Stimulated activated CD4-positive, alpha-beta T cell treated with anti-CD3 and anti-CD28 coated beads, Interleukin-1b, Interleukin-23, amount 100 ng/mL, for 4 hours (primary cell): Measurements from ENCODE around the gene TRAPPC2L.
"Not testable (repeated sequence)": the region's sequence is repeated elsewhere in the genome, so short reads cannot be mapped to it uniquely, and the experiment has no call there.

ENCODE experiments used
- DNase-seq, 2 donors: peaks; one replicate each; pipeline ENCODE4 v3.0.0-alpha.2; 2020; ENCODE audit warnings: low read depth in 2 of 2

Gene TRAPPC2L

DNA sequence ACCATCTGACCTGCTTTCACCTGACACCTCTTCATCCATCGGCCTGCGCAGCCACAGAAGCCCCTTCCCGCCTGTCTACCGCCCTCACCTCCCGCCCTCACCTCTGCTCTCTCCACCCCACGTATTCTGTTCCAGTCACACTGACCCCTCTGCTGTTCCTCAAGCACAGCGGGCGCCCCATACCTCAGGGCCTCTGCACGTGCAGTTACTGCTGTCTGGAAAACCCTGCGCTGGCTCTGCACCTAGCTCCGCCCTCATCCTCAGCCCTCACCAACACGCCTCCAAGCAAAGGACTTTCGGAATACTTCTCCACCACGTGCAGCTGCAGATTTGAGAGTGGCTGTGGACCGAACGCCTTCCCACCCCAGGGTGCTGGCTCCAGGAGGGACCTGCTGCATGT, 34.2 kb downstream of the TRAPPC2L start:
- no peak for DNase-seq

DNA sequence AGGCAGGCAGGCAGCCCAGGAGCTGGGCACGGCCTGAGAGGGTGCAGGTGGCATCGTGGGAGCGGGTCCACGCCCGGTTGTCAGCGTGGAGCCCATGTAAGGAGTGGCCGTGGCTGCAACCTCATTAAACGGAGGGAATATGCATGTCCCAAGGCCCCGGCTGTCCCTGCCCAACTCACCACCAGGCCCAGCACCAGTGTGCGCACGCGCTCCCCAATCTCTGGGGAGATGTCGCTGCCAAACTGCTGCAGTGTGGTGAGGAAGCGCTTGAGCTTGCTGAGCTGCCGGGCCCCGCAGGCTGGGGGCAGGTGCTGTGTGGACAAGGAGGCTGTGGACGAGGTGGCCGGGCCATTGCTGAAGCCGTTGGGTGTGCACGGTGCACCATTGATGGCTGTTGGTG, 35.1 kb downstream of the TRAPPC2L start:
- no peak for DNase-seq

DNA sequence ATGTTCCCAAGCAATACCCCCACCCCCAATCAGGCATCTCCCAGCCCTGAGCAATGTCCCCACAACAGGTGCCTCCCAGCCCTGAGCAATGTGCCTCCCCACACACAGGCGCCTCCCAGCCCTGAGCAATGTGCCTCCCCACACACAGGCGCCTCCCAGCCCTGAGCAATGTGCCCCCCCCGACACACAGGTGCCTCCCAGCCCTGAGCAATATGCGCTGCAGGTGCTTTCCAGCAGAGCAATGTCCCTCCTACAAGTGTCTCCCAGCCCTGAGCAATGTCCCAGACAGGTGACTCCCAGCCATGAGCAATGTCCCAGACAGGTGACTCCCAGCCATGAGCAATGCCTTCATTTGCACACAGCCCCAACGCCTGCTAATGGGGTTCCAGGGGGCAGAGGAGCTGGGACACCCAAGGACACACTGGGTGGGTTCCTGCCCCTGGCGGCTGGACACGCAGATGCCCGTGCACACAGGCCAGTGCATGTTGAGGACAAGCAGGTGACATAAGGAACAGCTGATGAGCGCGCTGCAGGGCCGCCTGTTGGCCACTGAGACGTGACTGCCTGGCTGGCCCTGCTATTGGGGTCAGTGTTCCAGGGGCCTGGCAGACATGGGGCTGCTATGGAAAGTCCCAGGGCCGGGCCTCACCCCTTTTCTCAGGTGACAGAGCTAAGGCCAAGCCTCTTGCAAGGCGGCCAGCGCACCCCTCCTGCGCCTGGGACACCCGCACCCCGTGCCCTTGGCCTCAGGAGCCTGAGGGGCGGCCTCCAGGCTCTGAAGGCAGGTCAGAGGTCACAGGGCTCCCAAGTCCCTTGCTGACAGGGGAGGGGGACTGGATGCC, 36.4 kb downstream of the TRAPPC2L start:
- DNase-seq: no peak

DNA sequence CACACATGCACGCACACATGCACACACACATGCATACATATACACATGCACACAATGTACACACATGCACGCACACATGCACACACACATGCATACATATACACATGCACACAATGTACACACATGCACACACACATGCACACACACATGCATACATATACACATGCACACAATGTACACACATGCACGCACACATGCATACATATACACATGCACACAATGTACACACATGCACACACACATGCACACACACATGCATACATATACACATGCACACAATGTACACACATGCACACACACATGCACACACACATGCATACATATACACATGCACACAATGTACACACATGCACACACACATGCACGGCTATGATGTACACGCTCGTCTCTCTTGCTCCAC, 37.3 kb downstream of the TRAPPC2L start:
- DNase-seq: not testable (repeated sequence)

DNA sequence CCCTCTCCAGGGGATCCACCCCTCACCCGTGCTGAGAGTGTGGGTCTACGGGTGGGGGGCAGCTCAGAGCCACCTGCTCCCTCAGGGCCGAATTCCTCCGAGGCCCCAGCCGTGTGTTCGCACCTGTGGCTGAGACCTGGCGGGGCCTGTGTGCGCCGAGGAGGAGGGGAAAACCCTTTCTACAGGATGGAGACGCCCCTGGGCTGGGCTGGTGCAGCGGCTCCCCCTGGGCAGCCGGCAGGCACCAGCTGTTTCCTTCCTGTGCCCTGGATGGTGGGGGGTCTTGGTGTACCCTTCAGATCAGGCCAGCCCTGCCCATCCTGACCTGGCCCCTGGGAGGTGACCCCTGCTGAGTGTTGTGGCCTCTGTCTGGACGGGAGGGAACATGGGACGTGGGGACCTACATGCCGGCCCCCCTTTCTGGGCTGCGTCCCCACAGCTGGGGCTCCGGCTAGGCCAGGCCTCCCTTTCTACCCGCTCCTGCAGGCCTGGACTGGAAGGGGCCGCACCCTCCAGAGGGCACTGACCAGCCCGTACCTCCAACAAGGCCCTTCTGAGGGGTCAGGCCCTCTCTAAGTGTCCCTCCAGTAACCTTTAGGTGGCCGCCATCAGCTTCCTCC, 37.9 kb downstream of the TRAPPC2L start:
- DNase-seq: no peak

DNA sequence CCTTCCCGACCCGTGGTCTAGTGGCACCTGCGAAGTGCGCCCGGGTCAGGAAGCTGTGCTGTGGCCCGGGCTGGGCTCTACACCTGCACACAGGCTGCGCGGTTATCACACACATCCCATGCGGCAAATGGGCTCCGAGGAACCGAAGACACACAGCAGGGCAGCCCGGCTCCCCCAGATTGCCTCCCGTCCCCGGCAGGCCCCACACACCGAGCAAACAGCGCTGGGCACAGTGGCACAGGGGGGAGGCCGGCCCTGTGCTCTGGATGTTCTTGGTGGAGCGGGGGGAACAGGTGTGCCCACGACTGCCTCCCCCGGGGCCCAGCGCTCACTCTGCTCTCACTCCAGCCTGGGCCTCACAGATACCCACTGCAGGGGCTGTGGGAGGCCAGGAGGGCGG, 38.4 kb downstream of the TRAPPC2L start:
- DNase-seq: no peak

DNA sequence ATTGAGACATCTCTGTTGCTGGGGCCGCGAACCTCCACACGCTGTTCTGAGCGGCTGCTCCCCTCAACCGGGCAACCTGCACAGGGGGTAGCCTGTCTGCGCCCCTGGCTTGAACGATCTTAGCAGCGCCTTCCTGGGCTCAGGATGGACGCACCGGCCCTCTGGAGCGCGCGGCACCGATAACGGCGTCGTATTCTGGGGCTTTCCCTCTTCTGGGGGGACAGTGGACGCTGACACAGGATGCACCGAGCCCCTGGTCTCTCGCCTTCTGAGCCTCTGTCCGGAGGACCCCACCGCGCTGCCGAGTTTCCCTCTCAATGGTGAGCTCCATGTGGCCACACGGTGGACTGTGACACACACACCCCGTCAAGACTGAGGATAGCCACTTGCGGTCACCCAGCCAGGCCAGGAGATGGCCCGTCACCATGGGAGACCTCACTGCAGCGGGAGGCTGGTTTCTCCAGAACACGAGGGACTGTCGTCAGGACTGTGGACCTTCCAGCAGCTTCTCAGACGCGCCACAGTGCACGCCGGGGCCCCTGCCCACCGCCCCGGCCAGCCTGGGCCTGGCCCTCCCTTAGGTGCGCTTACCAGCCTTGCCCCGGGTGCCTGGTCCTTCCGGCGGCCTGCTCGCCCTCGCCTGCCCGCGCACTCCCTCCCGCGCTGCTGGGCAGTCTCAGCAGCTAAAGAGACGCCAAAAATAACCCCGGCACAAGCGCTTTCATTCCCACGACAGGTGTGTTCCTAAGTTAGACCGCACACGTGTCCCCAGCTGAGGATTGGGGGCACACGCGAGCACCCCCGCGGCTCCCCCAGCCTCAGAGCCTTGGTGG, 39.5 kb downstream of the TRAPPC2L start:
- no peak for DNase-seq

DNA sequence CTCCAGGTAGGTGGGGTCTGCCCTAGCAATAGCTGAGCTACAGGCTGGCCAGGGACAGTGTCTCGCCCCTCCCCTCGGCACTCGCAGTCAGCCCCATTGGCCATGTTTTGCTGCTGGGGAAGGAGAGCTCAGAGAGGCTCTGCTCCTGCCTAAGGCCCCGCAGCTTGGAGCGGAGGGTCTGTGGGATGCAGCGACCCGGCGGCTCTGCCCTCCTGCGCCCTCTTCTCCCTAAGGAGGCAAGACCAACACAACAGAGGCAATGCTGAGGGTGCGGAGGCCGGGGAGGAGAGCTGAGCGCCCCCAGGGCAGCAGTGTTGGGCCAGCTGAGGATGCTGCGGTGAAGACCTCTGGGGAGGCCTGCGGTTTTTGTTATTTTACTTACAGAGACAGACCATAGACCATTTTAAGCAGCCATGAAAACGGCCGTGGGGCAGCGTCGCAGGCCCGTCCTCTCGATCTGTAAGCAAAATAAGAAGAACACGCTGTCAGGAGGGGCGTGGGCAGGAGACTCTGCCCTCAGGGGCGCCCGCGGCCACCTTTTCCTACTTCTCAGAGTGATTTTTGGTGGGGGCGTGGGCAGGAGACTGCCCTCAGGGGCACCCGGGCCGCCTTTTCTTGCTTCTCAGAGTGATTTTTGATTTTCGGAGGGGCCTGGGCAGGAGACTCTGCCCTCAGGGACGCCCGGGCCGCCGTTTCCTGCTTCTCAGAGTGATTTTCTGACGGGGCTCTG, 40.9 kb downstream of the TRAPPC2L start:
- no peak for DNase-seq

DNA sequence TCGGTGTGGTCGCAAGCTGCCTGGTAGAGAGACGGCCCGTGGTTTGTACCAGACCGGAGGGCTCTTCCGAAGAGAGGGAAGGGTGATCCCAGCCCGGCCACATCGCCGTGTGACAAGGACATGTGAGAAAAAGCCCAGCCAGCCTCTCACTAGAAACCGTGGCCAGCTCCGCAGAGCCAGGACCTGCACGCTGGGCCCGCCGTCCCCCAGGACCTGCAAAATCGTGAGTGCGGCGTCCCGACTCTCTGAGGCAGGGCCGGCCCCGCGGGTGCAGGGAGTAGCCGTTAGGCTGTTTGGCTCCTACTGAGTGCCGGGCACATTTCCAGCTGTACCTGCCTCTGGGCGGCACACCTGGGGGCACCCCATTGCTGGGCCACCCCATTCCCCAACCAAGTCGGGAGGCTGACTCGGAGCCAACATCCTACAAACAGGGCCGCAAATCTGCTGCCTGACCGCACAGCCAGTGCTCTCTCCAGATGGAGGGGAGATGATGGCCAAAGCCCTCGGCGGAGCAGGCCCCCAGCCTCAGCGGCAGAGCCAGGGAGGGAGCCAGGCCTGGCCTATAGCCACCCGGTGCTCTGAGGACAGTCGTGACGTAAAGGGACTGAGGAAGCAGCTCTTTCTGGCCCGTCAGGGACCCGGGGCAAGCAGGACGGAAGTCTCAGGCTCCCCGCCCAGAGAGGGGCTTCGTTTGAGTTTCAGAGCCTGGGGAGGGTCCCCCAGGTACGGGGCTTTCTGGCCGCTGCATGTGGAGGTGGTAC, 43.2 kb downstream of the TRAPPC2L start:
- no peak for DNase-seq

DNA sequence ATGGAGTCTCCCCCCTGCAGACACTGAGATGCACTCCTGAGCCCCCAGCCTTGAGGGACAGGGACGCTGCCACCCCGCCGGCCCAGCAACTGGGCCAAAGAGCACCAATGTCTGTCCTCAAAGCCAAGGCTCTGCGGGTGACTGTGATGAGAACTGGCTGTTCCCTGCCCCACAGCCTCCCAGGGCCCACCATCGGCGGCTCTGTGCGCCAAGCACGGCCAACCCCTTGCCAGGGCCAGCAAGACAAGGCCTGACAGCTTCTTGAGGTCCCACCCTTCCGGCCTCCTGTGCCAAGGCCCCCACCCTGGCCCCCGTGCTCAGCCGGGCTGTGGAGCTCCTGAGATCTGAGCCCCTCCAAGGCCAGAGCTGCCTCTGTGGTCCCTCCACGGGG, 43.7 kb downstream of the TRAPPC2L start:
- no peak for DNase-seq

DNA sequence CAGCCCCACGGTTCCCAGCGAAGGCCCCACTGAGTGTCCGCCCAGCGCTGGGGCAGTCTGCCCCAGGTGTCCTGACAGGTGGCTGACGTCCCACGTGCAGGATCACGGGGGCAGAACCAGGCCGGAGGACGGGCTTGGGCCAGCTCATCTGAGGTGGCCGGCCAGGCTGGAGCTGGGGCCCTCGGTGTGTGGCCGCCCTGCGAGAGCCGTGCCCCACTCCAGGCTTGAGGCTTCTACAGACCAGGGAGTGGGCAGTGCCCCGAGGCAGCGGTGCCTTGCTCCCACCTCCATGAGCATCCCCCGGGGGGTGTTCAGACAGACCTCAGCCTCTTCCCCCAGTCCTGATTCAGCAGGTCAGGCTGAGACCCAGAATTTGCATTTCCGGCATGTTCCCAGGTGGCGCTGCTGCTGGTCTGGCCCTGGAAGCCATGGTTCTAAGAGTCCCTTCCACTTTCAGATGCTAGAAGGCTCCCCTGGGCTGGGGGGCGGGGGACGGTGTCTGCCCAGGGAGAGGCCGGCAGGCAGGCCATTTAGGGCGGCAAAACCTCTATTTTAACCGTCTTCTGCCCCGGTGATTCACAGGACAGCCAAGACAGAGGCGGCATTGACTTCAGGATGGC, 44.9 kb downstream of the TRAPPC2L start:
- DNase-seq: no peak

DNA sequence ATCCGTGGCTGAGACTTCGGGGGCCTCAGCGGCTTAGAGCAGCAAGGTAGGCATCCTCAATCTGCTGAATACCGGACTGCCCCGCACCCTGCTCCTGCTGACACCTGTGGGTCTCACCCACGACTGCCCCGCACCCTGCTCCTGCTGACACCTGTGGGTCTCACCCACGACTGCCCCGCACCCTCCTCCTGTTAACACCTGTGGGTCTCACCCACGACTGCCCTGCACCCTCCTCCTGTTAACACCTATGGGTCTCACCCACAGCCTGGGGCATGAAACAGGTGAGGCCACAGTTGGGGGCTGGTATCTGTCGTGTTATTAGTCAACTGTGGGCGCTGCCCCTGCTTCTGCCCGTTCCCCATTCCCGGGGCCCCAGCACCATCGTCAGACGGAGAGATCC, 45.8 kb downstream of the TRAPPC2L start:
- no peak for DNase-seq

DNA sequence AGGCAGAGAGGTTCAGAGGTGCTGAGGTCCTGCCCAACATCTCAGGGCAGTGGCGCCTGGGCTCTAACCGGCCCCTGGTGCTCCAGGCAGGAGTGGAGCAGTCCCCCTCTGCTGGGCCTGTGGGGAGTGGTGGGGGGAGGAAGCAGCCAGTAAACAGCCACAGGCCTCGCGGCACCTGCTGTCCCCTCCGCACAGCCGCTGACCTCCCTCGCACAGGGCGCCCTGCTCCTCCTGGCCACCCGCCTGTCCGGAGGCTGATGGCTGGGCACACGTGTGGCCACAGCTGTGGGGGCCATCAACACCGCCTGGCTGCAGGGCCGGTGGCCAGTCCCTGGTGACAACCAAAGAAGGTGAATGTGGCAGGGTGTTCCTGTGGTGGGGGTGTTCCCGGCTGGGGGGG, 46.3 kb downstream of the TRAPPC2L start:
- no peak for DNase-seq

DNA sequence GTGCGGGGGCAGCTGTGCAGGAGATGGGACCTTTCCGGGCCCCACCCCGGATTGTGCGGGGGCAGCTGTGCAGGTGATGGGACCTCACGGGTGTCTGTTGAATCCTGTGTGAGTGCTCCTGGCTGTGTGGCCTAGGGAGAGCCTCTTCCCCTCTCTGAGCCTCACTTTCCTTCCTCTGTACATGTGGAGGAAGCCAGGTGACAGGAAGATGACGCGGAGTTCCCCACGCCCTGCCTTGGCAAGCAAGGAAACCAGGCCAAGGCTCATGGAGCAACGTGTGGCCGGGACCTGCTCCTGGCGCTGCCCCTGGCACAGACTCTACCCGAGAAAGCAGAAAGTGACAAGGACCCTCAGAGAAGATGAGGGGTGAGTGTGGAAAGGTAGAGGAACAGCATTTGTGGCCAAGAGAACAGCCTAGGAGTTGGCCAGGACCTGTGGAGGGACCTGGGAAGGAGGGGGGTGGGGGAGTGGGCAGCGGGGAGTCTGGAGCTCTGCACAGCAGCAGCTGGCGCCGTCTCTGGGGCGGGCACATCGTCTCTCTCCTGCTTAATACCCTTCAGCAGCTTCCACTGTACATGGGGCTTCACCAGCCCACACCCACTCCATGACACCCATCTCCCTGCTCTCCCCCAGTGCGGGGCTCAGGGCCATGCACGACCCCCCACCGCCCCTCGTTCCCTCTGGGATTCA, 47.9 kb downstream of the TRAPPC2L start:
- no peak for DNase-seq

DNA sequence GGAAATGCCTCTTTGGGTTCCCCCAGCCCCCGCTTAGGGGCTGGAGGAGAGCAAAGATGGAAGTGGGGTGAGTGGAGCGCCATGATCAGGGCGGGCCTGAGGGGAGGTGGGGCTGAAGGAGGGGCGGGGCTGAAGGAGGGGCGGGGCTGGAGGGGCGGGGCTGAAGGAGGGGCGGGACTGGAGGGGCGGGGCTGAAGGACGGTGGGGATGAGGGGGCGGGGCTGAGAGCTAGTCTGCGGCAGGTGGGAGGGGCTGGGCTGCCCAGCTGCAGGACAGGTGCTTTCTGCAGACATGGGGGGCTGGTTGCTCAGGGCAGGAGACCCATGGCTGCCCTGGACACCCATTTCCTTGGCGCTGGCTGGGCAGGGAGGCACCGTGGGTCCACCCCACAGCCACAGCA, 48.6 kb downstream of the TRAPPC2L start:
- no peak for DNase-seq

DNA sequence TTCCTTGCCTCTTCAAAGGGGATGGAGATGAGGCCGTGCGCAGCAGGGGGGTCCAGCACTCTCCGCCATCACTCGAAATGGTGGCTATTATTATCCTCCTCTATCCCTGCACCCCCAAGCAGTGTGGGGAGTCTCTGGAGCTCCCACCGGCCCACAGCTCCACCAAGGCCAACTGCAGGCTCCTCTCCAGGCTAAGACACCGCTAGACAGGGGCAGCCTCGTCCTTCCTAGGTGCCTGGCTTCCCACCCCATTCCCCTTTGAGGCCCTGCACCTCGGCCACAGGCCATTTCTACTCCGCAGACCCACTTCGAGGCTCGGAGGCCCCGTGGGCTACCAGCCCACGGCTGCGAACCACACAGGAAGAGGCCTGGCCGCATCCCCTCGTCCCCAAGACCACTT, 49.1 kb downstream of the TRAPPC2L start:
- no peak for DNase-seq

DNA sequence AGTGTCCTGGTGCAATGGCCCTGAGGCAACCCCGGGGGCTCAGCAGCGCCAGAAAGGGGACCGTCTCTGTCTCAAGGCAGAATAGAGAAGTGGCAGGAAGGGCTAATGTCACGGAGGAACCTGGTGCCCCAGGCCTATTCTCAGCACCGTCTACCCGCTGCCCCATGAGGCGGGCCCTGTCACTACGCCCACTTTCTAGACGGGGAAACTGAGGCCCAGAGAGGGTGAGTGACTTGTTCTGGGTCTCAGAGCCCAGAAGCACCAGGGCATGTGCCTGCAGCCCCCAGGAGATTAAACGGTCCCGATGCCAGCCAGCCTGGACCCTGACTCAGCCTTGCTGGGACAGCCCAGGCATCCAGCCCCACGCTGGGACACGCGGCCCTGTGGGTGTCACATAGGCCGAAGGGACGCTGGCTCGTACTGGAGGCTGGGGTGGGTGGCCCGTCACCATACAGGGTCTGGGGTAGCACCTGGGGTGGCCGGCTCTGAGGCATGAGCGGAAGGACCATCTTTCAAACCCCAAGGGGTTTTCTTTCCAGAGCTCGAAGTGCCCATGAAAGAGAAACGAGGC, 49.7 kb downstream of the TRAPPC2L start:
- DNase-seq: no peak

DNA sequence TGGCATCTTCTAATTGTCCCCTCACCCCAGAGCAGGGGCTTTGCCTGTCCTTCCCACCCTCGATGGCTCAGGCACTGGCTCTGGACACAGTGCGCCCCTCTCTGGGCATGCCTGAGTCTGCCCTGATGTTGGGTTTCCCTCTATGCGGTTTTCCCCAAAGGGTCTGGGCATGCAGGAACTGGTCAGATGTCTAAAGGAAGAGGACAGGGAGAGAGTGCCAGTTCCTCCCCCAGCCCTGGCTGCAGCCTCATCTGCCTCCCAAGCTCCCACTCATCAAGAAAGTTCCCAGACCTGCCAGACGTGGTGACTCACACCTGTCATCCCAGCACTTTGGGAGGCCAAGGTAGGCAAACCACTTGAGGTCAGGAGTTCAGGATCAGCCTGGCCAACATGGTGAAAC, 50.8 kb downstream of the TRAPPC2L start:
- no peak for DNase-seq

DNA sequence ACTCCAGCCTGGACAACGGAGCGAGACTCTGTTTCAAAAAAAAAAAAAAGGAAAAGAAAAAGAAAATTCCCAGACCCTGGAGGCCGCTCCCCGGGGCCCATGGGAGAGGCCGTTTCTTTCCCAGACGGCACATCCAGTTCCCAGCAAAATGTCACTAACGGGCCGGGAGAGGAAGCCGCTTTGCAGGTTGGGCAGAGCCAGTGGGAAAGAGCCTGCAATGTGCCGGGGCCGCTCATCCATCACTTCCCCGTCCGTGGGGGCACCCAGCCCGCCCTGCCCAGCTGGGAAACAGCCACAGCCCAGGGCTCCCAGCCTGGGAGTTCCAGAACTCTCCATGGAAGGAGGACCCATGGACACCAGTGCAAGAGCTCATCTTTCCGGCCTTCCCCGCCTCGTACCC, 51.4 kb downstream of the TRAPPC2L start:
- no peak for DNase-seq
